HG03521 (cell line): Measurements from ENCODE around the gene WNT3.
"Not testable (repeated sequence)": the region's sequence is repeated elsewhere in the genome, so short reads cannot be mapped to it uniquely, and the experiment has no call there.

ENCODE experiments used
- ATAC-seq: cut with Tn5 transposase; IDR thresholded peaks from one replicate; pipeline ENCODE4 v1.9.1; 2021; ENCODE audit warnings: mild to moderate bottlenecking, moderate library complexity; ENCODE audit not compliant: unreplicated experiment

The WNT3 gene

DNA sequence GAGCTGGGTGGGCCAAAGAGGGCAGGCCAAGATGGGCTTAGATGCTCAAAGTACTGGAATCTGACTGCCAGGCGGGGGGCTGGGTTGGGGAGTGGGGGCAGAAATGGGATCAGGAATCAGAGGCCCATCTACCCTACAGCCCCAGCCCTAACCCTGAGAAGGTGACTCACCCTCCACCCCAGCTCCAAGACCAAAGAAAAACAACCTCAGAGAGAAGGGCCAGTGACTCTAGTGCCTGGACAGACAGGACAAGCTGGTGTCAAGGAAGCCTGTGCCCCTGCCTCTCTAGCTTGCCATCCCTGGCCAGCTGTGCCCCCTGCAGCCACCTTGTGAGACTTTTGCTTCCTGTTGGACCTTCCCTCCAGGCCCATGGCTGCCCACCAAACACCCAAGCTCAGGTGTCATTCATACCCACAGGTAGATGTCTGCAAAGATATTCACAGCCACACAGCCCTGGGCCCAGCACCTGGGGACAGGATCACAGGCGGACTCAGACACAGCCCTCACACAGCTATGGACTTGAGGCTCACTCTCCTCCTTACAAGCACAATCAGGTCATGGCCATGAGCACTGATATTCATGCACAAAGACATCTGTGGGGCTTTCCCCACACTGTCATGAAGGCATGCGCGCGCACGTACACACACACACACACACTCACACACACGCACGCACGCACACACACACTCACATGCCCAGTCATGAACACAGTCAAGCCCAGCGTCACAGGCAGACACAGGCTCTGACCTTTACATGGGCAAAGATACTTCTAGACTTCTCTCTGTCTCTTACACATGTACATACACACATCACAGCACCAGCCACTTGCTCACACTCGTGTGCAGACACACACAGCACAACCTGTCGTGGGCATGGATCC lies 2.8 kb downstream of the WNT3 start:
- ATAC-seq: no peak

DNA sequence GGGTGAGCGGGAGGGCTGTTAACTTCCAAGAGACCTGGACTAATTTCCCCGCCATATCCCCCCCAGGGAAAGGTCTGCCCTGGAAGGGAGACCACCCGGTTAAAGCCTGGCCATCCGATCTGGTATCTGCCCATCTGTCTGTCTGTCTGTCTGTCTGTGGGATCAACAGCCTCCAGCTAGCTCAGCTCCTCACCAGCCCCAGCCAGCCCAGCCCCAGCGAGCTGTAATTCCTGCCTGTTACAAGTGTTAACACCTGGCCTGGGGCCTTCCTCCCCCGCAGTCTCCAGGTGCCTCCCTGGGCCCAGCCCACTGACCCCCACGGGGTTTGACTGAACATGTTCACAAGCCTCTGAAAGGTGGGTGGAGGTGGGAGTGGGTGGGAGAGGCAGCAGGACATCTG lies 4.0 kb downstream of the WNT3 start:
- no peak for ATAC-seq

DNA sequence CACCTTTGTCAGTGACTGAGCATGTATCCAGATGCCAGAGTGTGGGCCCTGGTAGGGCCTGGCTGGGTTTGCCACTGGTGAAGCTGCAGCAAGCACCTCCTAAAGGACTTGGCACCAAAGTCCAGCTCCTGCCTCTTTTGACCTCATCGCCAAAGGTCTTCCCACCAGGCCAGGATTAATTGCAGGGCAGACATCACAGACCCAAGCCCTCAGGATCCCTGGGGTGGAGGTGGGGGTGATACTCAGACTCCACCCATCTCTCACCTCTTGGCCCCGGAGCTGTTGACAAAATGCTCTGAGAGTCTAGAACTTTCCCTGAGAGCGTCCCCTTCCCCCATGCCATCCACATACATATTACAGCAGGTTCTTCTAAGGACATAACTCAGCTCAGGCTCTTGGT lies 4.6 kb downstream of the WNT3 start:
- ATAC-seq: no peak

DNA sequence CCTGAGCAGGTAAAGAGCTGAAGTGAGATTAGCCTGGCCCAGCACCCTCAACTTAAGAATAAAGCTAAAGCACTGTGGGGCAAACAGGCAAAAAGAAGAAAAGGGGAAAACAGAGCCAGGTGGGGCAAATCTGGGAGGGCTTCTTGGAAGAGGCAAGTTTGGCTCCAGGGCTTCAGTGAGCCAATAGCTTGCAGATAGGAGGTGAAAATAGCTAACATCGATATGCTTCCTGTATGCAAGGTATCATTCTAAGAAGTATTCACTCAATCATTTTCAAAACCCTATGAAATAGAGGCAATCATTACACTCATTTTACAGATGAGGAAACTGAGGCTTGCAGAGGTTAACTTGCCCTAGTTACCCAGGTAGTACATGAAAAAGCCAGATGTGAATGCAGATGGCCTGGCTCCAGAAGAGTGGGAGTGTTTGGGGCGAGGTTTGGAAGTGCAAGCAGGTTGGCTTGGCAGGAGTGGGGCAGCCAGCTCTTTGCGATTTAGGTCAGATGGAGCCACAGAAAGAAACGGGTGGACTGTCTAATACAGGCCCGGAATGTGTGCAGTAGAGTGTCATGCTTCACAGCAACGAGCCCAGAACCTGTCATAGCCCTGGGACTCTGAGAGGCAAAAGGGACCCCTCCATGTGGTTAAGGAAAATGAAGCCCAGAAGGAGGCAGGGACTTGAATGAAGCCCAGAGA lies 5.7 kb downstream of the WNT3 start:
- ATAC-seq: no peak

DNA sequence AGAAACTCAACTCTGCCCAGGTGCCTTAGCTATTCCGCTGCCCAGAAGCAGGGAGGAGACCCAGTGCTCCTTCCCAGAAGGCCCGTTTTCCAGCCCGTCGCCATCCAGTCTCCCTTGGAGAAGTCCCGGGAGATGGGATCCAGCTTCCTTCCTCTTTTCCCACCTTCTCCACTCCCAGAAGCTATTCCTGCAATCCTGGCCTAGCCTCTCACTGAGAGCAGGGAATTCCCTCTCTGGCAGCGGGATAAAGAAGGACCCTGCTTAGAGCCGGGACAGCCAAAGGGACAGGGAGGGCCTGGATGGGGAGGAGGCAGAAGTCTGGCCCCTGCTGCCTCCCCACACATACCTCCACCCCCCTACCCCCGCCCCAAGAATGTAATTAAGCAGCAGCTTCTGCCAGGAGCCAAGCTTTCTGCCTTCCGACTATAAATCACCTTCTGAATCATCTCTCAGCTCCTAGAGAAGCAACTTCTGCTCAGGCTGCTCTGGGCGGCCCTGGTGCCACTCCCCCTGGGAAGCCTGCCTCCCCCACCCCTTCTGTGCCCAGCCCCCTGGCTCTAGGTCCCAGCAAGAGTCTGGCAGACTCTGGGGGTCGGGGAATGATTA lies 6.4 kb downstream of the WNT3 start:
- ATAC-seq: no peak

DNA sequence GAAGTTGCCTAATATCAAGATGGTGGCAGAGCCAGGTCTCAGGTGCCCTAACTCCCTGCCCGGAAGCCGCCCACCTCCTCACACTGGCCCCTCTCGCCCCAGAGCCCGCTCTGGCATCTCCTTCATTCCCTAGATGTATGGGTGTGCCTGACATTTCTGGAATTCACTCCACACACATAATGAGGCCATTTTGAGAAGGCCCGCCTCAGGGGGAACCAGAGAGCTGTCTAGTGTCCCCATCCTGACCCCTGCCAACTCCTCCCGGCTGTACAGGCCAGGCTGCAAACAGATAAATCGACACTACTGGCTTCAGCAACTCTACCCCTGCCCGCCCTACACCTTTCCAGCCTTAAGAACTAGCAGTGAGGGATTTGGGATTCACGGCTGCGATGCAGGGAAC lies 7.7 kb downstream of the WNT3 start:
- no peak for ATAC-seq

DNA sequence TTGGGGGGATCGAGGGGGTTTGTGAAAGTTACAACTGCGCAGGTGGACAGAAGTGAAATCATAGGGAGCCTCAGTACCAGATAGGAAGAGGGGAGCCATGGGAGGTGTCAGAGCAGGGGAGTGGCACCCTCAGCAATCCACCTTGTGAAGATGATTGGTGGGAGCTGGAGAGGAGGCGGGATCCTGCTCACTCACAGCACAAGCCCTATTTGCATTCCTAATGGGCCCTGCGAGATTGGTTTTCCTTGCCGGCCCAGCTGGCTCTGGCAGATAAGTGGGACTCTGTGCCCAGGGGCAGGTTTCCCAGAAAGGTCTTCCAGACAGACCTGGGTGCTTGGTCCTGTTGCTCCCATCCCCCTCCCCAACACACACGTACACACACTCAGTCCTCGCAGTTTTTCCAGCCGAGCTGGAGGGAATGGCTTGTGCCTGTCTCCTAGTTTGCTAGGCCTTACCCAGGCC lies 9.4 kb downstream of the WNT3 start:
- no peak for ATAC-seq

DNA sequence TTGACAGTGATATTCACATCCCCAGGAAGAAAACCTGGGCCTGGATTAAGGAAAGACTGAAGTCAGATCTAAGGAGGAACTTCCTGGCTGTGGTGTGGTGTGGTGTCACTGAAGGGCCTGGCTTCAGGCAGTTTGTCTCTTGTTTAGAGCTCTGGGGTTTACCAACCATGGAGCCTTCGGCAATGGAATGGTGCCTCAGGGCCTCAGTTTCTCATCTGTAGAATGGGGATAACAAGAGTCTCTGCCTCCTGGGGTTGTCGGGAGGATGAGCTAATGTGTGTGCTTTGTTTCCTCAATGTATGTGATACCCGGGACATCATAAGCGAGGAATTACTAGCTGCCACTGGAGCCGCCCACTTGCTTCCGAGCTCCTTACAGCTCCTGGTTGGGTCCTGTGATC lies 12.7 kb downstream of the WNT3 start:
- no peak for ATAC-seq

DNA sequence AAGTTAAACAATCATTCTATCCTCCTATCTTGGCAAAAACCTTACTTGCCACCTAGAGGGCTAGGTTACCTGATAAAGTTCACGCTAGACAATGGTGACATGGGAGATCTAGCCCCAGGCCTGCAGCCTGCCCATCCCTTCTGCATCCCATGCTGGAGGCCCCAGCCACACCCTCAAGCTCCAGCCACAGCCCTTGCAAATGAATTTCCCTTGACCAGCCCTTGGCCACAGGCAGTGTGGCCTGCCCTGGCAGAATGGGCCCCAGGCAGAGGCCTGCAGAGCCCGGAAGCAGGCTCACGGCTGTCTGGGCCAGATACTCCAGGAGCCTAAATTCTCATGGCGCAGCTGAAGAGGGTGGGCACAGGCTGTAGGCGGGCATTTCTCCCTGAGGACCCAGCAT lies 14.9 kb downstream of the WNT3 start:
- ATAC-seq: no peak

DNA sequence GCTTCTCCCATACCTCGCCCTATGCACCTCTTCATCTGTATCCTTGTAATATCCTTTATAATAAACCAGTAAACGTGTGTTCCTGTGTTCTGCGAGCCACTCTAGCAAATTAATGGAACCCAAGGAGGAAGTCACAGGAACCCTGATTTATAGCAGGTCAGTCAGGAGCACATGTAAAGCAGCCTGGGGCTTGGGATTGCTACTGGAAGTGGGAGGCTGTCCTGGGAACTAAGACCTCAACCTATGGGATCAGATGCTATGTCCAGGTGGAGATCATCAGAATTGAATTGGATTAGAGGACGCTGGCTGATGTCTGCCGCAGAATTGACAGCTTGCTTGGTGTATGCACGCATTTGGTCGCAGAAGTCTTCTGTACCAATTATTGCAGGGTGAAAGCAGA lies 15.7 kb downstream of the WNT3 start:
- ATAC-seq: no peak

DNA sequence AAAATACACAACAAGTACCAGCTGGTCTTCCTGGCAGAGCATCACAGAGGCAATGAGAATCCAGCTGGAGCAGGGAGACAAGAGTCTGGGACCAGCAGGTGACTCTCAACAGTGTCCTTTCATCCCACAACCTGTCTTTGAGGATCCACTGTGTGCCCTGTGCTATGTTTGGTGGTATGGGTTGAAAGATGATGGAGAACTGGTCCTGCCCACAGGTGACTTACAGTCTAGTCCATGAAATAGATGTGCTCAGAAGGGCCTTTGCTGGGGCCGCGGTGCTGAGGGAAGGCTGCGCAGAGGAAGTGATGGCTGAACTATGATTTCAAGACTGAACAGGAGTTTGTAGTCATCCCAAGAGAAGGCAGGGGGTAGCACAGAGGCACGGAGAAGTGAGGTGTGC lies 17.9 kb downstream of the WNT3 start:
- ATAC-seq: no peak

DNA sequence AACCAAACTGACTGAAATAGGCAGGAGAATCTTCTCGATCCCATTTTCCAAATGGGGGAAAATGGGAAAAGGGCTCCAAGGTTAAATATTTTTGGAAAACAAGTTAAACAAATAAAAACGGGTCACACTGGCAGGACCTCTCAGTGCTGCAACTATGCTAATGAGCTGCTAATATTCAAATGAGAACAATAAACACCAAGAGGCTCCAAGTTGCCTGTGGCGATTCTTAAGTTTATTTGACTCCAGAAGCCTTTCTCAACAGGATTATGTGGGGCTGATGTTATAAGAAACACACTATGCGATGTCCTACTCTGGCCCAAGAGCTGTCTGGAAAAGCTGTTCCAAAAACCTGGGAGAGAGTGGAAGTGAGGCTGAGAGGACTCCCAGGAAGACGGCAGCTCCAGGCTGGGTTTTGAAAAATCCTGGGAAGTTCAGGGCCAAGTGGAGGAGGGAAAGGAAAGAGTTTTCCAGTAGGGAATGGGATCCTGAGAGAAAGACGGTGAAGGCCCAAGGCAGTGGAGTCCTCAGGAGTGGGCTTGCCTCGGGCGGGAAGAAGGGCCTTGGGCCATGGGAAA lies 21.4 kb downstream of the WNT3 start:
- no peak for ATAC-seq

DNA sequence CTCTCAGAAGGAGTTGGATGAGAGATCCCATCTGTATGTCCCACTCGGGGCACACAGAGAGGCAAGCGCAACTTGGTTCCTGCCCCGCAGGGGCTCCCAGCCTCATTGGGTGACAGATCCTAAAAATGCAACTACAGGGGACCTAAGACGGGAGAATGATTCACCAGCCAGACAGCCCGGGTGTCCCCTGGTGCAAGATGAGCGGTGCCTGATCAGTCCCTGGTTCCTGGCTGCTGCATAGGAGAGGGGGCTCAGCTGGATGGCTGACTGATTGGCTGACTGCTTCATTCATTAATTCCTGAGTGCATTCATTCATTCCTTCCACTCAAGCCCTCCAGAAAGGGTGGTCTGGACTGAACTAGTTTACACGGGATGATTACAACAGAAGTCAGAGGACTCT lies 22.0 kb downstream of the WNT3 start:
- no peak for ATAC-seq

DNA sequence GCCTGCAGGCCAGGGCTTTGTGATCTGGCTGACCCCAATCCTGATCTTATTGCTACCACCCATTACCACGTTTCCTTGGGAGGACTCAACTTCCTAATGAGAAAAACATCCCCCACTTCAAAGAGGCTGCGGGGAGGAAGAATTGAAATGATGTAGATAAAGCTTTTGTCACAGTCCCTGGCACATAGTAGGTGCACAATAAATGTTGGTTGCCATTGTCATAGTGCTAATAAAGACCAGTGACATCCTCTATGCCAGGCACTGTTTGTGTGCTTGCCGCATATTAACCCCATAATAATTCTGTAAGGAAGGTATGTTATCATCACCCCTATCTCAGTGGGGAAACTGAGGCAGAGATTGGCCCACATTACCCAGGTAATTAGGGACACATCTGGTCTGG lies 22.4 kb downstream of the WNT3 start:
- no peak for ATAC-seq

DNA sequence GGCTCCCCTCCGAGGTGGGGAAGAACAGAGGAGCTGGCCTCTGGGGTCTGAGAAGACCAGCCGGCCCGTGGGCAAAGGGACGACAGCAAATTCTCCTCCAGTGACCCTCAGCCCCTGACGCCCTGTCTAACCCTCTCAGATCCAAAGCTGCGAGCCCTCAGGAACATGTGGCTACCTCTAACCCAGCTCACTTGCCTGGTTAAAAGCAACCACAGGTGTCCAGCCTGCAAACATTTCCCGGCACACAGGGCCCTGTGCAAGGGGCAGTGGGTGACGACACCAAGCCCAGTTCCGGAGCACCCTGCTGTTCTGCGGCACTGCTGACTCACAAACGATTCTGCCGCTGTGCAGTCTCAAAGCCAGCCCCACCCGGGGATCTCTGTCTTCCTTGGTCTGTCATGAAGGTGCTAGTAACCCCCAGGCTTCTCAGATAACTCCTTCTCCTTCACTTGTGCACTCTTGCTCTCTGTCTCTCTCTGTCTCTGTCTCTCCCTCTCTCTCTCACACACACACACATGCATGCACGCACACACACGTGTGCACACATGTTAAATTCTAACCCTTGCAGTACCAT lies 23.0 kb downstream of the WNT3 start:
- ATAC-seq: no peak

DNA sequence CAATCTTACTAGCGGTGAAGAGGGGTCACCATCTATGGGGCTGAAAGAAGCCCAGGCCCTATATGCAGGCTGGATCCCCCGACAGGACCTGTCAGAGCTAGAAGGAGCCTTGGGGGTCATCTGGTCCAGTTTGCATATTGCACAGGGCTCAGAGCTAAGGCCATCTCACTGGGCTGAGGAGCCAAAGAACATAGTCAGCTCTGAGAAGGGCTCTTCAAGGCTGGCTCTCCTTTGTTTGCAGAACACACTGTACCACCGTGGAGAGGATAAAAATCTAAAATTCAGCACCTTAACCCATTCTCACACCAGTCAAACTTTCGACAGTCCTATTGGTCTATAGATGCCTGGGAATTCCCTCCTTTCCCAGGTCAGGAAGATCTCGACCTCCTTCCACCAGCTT lies 24.2 kb downstream of the WNT3 start:
- ATAC-seq: no peak

DNA sequence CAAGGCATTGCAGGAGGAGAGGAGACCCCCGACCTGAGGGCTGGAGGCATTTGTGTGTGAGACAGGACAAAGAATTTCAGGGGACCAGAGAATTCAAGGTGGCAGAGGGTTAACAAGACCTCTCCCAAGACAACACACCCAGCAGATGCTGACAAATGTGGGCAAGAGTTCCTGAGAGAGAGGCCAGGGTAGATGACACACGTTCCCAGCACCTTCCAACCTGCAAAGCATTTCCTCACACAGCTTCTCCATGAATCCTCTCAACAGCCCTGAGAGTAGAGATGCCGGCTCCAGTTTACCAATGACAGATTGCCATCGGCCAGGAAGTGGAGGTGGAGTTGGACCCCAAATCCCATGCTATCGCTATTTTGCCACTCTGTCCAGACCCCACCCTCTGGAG lies 25.0 kb downstream of the WNT3 start:
- no peak for ATAC-seq

DNA sequence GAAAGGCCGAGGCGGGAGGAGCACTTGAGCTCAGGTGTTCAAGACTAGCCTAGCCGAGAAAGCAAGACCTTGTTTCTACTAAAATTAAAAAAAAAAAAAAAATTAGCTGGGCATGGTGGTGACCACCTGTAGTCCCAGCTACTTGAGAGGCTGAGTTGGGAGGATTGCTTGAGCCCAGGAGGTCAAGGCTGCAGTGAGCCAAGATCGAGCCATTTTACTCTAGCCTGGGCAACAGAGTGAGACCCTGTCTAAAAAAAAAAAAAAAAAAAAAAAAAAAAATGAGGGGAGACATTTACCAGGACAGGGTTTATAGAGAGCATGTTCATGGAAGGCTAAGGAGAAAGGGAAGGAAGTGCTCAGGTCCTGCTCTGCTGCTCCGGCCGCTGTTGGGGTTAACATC lies 25.5 kb downstream of the WNT3 start:
- not testable (repeated sequence) for ATAC-seq

DNA sequence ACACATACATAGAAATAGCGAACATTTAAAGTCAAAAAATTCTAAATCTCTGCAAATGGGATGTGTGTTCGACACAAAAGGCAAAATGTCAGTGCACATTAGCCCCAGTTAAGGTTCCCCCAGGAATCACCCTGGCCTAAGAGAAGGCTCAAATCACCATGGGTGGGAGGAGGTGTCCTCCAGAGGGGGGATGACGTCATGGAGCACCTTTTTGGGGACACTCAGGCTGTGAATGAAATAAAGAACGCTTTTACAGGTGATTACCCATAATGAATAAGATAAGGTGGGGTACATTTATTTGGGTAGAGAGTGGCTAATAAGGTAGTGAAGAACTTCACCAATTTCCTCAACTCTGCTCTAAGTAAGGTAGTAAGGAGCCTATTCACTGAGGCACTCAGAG lies 26.4 kb downstream of the WNT3 start:
- no peak for ATAC-seq

DNA sequence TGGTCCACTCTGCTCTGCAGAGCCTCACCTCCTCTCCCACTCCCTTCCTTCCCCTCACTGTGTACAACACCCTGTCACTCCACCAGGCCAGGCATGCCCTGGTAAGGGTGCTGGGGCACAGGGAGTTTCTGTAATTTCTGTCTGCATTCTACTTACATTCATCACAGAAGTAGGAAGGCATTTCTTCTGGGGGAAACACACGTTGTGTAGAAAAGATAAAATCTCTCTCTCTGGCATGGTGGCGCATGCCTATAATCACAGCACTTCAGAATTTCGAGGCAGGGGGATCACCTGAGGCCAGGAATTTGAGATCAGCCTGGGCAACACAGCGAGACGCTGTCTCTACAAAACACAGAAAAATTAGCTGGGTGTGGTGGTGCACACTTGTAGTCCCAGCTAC lies 27.0 kb downstream of the WNT3 start:
- no peak for ATAC-seq

DNA sequence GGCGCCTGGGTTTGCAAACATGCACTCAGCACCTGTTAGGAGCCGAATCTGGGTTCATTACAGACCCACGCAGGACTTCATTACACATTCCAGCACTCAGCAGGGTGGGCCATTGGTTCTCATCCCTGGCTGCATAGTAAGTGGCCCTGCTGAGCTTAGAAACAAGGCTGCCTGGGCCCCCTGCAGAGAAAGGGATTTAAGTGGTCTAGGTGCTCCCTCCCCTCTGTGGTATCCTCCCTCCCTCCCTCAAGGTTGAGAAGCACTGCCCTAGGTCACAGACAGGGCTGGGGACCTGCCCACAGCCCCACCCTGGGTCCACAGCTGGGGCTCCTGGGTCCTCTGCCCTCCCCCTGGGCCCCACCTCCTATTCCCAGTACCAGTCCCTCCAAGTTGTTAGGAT lies 28.3 kb downstream of the WNT3 start:
- no peak for ATAC-seq
